Lower leg skin (tissue), 4 donors: ENCODE results near the gene FAM174B. TPM values are rescaled to one million over a fixed set of nuclear protein-coding genes. Genes with fewer than 3 reads are reported as not detected.

Experiments used
- DNase-seq, 2 donors: peaks; one replicate each; pipeline ENCODE4 v3.0.0-alpha.2; 2019; ENCODE audit warnings: low spot score in 2 of 2
- H3K4me3 ChIP-seq: fragments of 200-600 bp; sonication (generic); 2 replicates; pipeline ENCODE4 v1.5.1; 2017; ENCODE audit warnings: mild to moderate bottlenecking, low read depth; ENCODE audit not compliant: poor library complexity, severe bottlenecking
- POLR2A ChIP-seq, 2 donors: fragments of 450-650 bp; IDR thresholded peaks; one replicate each; pipeline ENCODE4 v1.6.1; 2016 to 2017; ENCODE audit warnings: antibody characterized with exemption in 2 of 2, mild to moderate bottlenecking in 1 of 2, moderate library complexity in 1 of 2
- WGBS, 2 donors: methylation state at CpG; one replicate each; pipeline ENCODE4 v1.1.5; 2018; 5-methylcytosine and 5-hydroxymethylcytosine counted together
- intact Hi-C: fragments of 100-400 bp; cut with DNase I; formaldehyde crosslinking; loops from one replicate; pipeline ENCODE4 v1.15.0; 2023; ENCODE audit warnings: low total_unique reads
- total RNA-seq, 4 donors: library from RNA; depleted of rRNA; stranded (reverse); fragments of >200 nt; gene quantifications; one replicate each; pipeline ENCODE4 v1.1.0, GENCODE V29; 2016
- TF ChIP-seq, protein P1 (sequence below), 3 donors: fragments of 450-650 bp; IDR thresholded peaks; one replicate each; pipeline ENCODE4 v1.5.1; 2016; ENCODE audit warnings: antibody characterized with exemption in 3 of 3, mild to moderate bottlenecking in 3 of 3, moderate library complexity in 2 of 3

FAM174B gene
- total RNA-seq, 4 donors from 2014 or later: 9.9 to 33.4 (median 18.3) TPM

DNA sequence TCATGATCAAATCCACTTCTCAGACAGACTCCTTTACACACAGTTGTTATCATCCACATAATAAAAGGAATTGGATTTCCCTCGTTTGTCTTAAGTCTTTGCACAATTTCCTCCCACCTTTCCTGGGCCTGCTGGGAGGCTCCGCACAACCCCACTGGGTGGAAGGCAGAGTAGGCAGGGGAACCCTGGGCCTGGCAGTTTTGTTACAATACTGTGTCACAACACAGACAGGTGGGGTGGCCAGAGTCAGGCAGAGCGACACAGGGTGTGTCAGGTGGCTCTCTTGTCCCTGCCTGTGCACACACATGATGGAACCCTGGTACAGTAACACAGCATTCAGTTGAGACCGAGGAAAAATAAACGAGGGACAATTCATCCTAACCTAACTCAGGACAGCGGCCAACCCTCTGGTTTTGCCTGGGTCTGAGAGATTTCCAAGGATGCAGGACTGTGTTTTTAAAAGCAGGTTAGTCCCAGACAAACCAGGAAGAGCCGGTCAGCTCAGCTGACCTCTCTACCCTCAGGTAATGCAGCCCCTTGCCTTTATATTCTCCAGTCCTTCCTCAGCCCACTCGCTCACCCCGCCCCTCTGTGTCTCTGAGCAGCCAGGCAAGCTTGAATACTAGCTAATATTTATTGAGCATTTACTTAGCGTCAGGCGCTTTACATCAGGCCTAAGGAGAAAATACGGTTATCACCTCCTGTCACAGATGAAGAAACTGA, 8.8 kb upstream of the FAM174B start:
- intact Hi-C loops: no loop called here
- TF ChIP-seq POLR2A (IDR thresholded peaks at IDR 0.05): no peak
- TF ChIP-seq, protein P1, sequence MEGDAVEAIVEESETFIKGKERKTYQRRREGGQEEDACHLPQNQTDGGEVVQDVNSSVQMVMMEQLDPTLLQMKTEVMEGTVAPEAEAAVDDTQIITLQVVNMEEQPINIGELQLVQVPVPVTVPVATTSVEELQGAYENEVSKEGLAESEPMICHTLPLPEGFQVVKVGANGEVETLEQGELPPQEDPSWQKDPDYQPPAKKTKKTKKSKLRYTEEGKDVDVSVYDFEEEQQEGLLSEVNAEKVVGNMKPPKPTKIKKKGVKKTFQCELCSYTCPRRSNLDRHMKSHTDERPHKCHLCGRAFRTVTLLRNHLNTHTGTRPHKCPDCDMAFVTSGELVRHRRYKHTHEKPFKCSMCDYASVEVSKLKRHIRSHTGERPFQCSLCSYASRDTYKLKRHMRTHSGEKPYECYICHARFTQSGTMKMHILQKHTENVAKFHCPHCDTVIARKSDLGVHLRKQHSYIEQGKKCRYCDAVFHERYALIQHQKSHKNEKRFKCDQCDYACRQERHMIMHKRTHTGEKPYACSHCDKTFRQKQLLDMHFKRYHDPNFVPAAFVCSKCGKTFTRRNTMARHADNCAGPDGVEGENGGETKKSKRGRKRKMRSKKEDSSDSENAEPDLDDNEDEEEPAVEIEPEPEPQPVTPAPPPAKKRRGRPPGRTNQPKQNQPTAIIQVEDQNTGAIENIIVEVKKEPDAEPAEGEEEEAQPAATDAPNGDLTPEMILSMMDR (IDR thresholded peaks at IDR 0.05): no peak
- 83 to 89% methylated on average over 12 of the region's 12 CpGs for WGBS, 2 donors
- no peak for DNase-seq
- H3K4me3 ChIP-seq: no peak overlapping the region

DNA sequence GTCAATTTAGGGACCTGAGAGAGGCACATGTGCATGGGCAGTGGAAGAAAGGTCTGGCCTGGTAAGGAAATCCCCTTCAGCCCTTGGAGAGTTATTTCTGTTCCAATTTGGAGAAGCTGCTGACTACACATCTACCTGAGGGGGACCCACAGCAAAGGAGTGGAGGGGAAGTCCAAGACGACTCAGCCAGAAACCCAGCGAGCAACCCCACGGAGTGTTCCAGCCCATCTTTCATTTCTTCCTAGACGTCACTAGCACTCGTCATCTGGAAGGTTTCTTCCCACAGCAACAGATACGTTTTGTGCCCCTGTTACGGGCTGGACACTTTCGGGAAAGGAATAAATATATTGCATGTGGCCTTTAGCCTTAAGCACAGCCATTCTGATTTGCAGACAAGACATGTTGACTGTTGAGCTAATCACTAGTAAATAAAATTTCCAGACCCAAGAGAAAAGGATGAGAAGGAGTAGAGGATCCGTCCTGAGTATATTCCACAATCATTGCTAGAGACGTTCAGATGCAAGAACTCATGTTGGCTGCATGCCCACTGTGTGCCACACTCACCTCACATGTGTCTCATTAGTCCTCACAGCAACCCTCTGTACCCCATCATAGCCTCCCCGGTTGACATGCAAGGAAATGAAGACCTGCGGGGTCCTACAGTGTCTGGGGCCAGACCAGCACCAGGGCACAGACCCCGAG, 7.8 kb upstream of the FAM174B start:
- intact Hi-C loops: no loop called here
- DNase-seq: no peak
- H3K4me3 ChIP-seq: no peak overlapping the region
- WGBS, 2 donors: 85 to 90% methylated on average over 13 of the region's 13 CpGs
- no peak for TF ChIP-seq POLR2A (IDR thresholded peaks at IDR 0.05)
- TF ChIP-seq, protein P1 (IDR thresholded peaks at IDR 0.05): no peak

DNA sequence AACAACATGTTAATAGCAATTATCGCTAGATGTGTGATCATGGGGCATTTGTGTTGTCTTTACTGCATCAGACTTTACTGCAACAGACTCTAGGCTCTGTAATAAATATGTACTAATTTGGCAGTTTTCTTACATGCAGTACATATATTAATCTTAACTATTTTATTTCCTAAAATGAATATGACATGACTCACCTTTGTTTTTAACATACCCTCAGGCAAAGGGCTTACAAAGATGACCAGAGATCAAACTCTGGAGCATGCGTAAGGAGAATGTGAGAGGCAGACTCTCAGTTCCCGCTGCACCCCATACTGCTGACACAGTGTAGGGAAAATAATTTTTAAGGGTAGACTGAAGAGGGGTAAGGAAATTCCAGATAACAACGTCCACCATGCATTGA, 7.2 kb upstream of the FAM174B start:
- no peak for DNase-seq
- TF ChIP-seq, protein P1 (IDR thresholded peaks at IDR 0.05): no peak
- no peak for TF ChIP-seq POLR2A (IDR thresholded peaks at IDR 0.05)
- no peak overlapping the region for H3K4me3 ChIP-seq
- 91% methylated on average over 4 of the region's 4 CpGs for WGBS, 2 donors
- intact Hi-C loops: no loop called here

DNA sequence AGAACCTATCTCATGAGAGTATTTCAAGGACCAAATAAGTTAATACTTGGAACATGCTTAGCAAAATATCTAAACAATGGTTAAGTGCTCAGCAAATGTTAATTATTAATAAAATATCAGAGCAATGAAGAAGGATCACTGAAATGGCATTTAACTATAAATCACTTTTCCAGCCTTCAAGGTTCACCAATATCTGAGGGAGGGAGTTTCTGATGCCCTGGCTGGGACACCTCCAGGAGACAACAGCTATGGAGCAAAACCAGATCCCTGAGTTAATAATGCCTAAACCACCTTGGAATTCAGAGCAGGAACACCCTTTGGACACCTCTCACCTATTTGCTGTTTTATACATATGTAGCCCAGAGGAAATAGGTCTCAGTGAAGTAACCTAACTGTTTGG, 6.4 kb upstream of the FAM174B start:
- TF ChIP-seq, protein P1 (IDR thresholded peaks at IDR 0.05): no peak
- no peak for TF ChIP-seq POLR2A (IDR thresholded peaks at IDR 0.05)
- no peak overlapping the region for H3K4me3 ChIP-seq
- DNase-seq: no peak
- intact Hi-C loops: no loop called here

DNA sequence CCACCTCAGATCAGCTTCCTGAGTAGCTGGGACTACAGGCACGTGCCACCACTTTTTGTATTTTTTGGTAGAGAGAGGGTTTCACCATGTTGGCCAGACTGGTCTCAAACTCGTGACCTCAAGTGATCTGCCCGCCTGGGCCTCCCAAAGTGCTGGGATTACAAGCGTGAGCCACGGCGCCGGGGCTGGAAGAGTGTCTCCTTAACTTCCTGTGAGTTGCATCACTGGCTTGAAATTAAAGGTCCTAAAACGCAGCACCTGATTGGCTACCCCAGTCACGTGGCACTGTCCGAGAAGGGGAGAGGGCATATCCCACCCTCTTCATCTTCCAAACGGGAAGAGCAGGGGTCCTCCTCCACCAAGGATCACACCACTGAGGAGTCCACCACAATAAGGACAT, 5.5 kb upstream of the FAM174B start:
- DNase-seq: no peak
- WGBS, 2 donors: 94 to 97% methylated on average over 11 of the region's 11 CpGs
- no peak for TF ChIP-seq POLR2A (IDR thresholded peaks at IDR 0.05)
- TF ChIP-seq, protein P1 (IDR thresholded peaks at IDR 0.05): no peak
- intact Hi-C loops: no loop called here
- no peak overlapping the region for H3K4me3 ChIP-seq
